Endothelial cell of umbilical vein (primary cell): ENCODE results near the gene BRCA1. TPM values are rescaled to one million over a fixed set of nuclear protein-coding genes. Genes with fewer than 3 reads are reported as not detected.
A peak's percentile ranks its signal among the peaks of the same experiment; 100 is the strongest.

Experiments used
- BruUV-seq: library from RNA; stranded (reverse); fragments of 400-500 nt; replicated peaks from 2 replicates; lab custom pipeline; 2021; lab: Mats Ljungman, UMichigan
- CTCF ChIA-PET: fragments of 300-600, 350-600 bp; sonication (Branson Sonifier 250); formaldehyde crosslinking; loops from one replicate; lab custom pipeline; 2021; ENCODE audit warnings: antibody characterized with exemption, inconsistent platforms; lab: Charles Lee
- POLR2A ChIA-PET: fragments of 300-600, 350-600 bp; sonication (Branson Sonifier 250); formaldehyde crosslinking; loops from one replicate; lab custom pipeline; 2021; ENCODE audit warnings: antibody characterized with exemption, inconsistent platforms; lab: Charles Lee
- DNase-seq: peaks from one replicate; pipeline ENCODE4 v3.0.0-alpha.2; 2011; ENCODE audit warnings: low read depth, low spot score
- FAIRE-seq: peaks from 2 replicates; lab custom pipeline; 2011; peaks lifted over from hg19 to GRCh38; lab: Jason Lieb, UNC
- H2AFZ ChIP-seq: 2 replicates; pipeline ENCODE4 v1.6.0; 2012; ENCODE audit warnings: low read depth, low read length, control low read depth, inconsistent platforms
- H3K27ac ChIP-seq: 2 replicates; pipeline ENCODE4 v1.5.1; 2011; ENCODE audit warnings: low read depth, mild to moderate bottlenecking, control low read depth, low read length, moderate library complexity; ENCODE audit not compliant: insufficient read depth
- H3K27me3 ChIP-seq, 2 experiments: 2 replicates each; pipeline versions ENCODE4 v1.6.0 to v1.6.1; 2011; ENCODE audit warnings: low read length in 2 of 2, mixed read lengths in 1 of 2; ENCODE audit not compliant: control insufficient read depth in 2 of 2, insufficient read depth in 2 of 2
- H3K36me3 ChIP-seq, 2 experiments: 2 replicates in 1 of 2; 3 replicates in 1 of 2; pipeline ENCODE4 v1.5.1; 2011; ENCODE audit warnings: low read length in 2 of 2, mild to moderate bottlenecking in 1 of 2, moderate library complexity in 1 of 2; ENCODE audit not compliant: control insufficient read depth in 2 of 2, insufficient read depth in 2 of 2; ENCODE audit errors: extremely low read depth in 1 of 2
- H3K4me1 ChIP-seq: 3 replicates; pipeline ENCODE4 v1.5.1; 2011; ENCODE audit warnings: mild to moderate bottlenecking, low read length; ENCODE audit not compliant: control insufficient read depth, insufficient read depth; ENCODE audit errors: extremely low read depth
- H3K4me2 ChIP-seq: 2 replicates; pipeline ENCODE4 v1.6.1; 2011; ENCODE audit warnings: low read length, control low read depth, mixed read lengths; ENCODE audit not compliant: insufficient read depth
- H3K4me3 ChIP-seq, 3 experiments: fragments of 200-600 bp in 1 of 3; sonication (generic), shearing (Covaris generic) in 1 of 3; replicated peaks in 1 of 3; 2 replicates each; pipeline ENCODE4 v1.5.1; 2011 to 2016; ENCODE audit warnings: control low read depth in 3 of 3, low read length in 3 of 3, mild to moderate bottlenecking in 2 of 3, inconsistent platforms in 1 of 3, low read depth in 1 of 3, moderate library complexity in 1 of 3; ENCODE audit not compliant: insufficient read depth in 1 of 3
- H3K79me2 ChIP-seq: 2 replicates; pipeline ENCODE4 v1.6.0; 2012; ENCODE audit warnings: low read length, inconsistent platforms; ENCODE audit not compliant: control insufficient read depth, insufficient read depth
- H3K9ac ChIP-seq: replicated peaks from 2 replicates; pipeline ENCODE3; 2011; ENCODE audit warnings: low read length, control low read depth; ENCODE audit not compliant: insufficient read depth; ENCODE audit errors: extremely low read depth
- H3K9me1 ChIP-seq: replicated peaks from 3 replicates; pipeline ENCODE4 v1.6.0; 2011; ENCODE audit warnings: mild to moderate bottlenecking, low read length; ENCODE audit not compliant: control insufficient read depth, insufficient read depth; ENCODE audit errors: extremely low read depth
- H3K9me3 ChIP-seq: replicated peaks from 2 replicates; pipeline ENCODE4 v1.5.1; 2012; ENCODE audit warnings: low read length, inconsistent platforms; ENCODE audit not compliant: control insufficient read depth, insufficient read depth
- H4K20me1 ChIP-seq: replicated peaks from 2 replicates; pipeline ENCODE3; 2011; ENCODE audit warnings: mild to moderate bottlenecking, low read length; ENCODE audit not compliant: control insufficient read depth, insufficient read depth; ENCODE audit errors: extremely low read depth
- CTCF ChIP-seq, 2 donors: IDR thresholded peaks; 1 replicate in 1 of 2; 2 replicates in 1 of 2; pipeline ENCODE4 v1.5.1; 2011; ENCODE audit warnings: low read length in 2 of 2, mild to moderate bottlenecking in 2 of 2, moderate library complexity in 2 of 2, control low read depth in 1 of 2, inconsistent platforms in 1 of 2, low read depth in 1 of 2; ENCODE audit not compliant: insufficient read depth in 1 of 2; ENCODE audit errors: extremely low read depth in 1 of 2
- EZH2 ChIP-seq: IDR thresholded peaks from 2 replicates; pipeline ENCODE4 v1.6.1; 2012; ENCODE audit warnings: borderline replicate concordance, low read depth, mild to moderate bottlenecking, moderate library complexity, low read length, inconsistent platforms; ENCODE audit not compliant: severe bottlenecking
- FOS ChIP-seq: IDR thresholded peaks from 2 replicates; pipeline ENCODE4 v1.6.1; 2011; ENCODE audit warnings: mild to moderate bottlenecking, low read length, moderate library complexity, borderline replicate concordance; ENCODE audit not compliant: insufficient read depth
- GATA2 ChIP-seq: IDR thresholded peaks from 2 replicates; pipeline ENCODE4 v1.7.0; 2011; ENCODE audit warnings: low read depth, mild to moderate bottlenecking, moderate library complexity, mixed read lengths, low read length; ENCODE audit not compliant: insufficient read length, insufficient read depth
- JUN ChIP-seq: IDR thresholded peaks from 2 replicates; pipeline ENCODE4 v1.6.1; 2011; ENCODE audit warnings: borderline replicate concordance, low read depth; ENCODE audit not compliant: insufficient read length, insufficient read depth
- MAX ChIP-seq: IDR thresholded peaks from 2 replicates; pipeline ENCODE4 v1.6.1; 2011; ENCODE audit not compliant: insufficient read depth, insufficient read length
- MYC ChIP-seq: IDR thresholded peaks from one replicate; pipeline ENCODE4 v1.6.1; 2011; ENCODE audit warnings: mild to moderate bottlenecking, low read depth, low read length
- POLR2A ChIP-seq: IDR thresholded peaks from 2 replicates; pipeline ENCODE4 v1.6.1; 2012; ENCODE audit warnings: low read depth, mild to moderate bottlenecking, control low read depth, low read length
- POLR2AphosphoS5 ChIP-seq: IDR thresholded peaks from 2 replicates; pipeline ENCODE4 v1.6.1; 2012; ENCODE audit warnings: low read depth, mild to moderate bottlenecking, control low read depth, low read length, moderate library complexity; ENCODE audit not compliant: insufficient read depth
- dilution Hi-C: fragments of 300-500 bp; cut with MboI; formaldehyde crosslinking; loops from one replicate; pipeline ENCODE4 v1.15.0; 2019; ENCODE audit warnings: low sequenced_read_pairs; ENCODE audit not compliant: extremely low pct_ligation_motif_present
- intact Hi-C: fragments of 100-400 bp; cut with micrococcal nuclease; formaldehyde crosslinking; loops from one replicate; pipeline ENCODE4 v1.10.0; 2022
- polyA plus RNA-seq, 4 experiments: library from polyadenylated mRNA; depleted of rRNA in 3 of 4; stranded (reverse) in 3 of 4; unstranded in 1 of 4; fragments of >200 nt; gene quantifications; 2 replicates each; pipeline versions ENCODE4 v1.2.1 to v1.2.3, GENCODE V29; 2011 to 2012; ENCODE audit warnings: missing spikeins in 1 of 4
- total RNA-seq: library from RNA; stranded (reverse); gene quantifications from 2 replicates; pipeline ENCODE4 v1.2.3, GENCODE V29; 2021

Gene BRCA1
- total and polyA plus RNA-seq, 2 donors (not counting 3 experiments of a cell fraction or from before 2014, with no cell fraction given): 14.3 to 29.0 TPM

- Histone ChIP-seq H3K4me2 (peak within 1 kb of the TSS; percentile 81), H3K9me3 (no peaks in the 10 kb centered on the region), H3K36me3 (peaks cover 7 to 16% of the 10 kb centered on the region in 2 experiments), H3K9ac (peak within 1 kb of the TSS; percentile 73), H3K79me2 (peaks cover 3% of the 10 kb centered on the region), H3K27ac (peak within 1 kb of the TSS; percentile 53), H3K4me1 (peaks cover 5% of the 10 kb centered on the region), H3K4me3 (peak within 1 kb of the TSS; percentile 65 to 77 (median 65)), H2AFZ (peak within 1 kb of the TSS; percentile 85), H3K9me1 (no peaks in the 10 kb centered on the region), H3K27me3 (no peaks in the 10 kb centered on the region), H4K20me1 (no peaks in the 10 kb centered on the region)
- FAIRE-seq (peak; percentile 86), DNase-seq (peak; percentile 90)
- ChIA-PET POLR2A (interaction anchor here (0.6 to 1.7 kb wide), 3 partner anchors 9 to 375 kb away, joined by 3 to 5 read pairs (median 4); partner anchors contain the start of gene RPL27), CTCF (interaction anchor here (0.6 to 2.8 kb wide), 7 partner anchors 9 to 332 kb away, joined by 3 to 23 read pairs (median 6); partner anchors contain the start of genes RPL27 and VAT1)
- BruUV-seq: TSS peak; percentile 10
- intact Hi-C loops (loop anchor here (2.0 kb wide), 1 partner anchor 14 kb away; no protein-coding TSS in a partner anchor), dilution Hi-C loops (no loop called here)
- TF ChIP-seq POLR2A: peak; percentile 61
- TF ChIP-seq POLR2AphosphoS5: peak; percentile 59
- TF ChIP-seq FOS: no peak
- no peak for TF ChIP-seq MYC
- no peak for TF ChIP-seq MAX
- no peak for TF ChIP-seq JUN
- TF ChIP-seq EZH2: no peak
- TF ChIP-seq GATA2: no peak
- peak; percentile 32 to 48 for TF ChIP-seq CTCF (IDR thresholded peaks at IDR 0.05; ENCODE audit: extremely low read depth in 1 of 2, insufficient read depth in 1 of 2, low read depth in 1 of 2, low read length in 2 of 2)
Observed at GRCh38 chr17:43006639-43007551, 118.3 kb downstream of the BRCA1 start, which contains the start of gene IFI35. IFI35 (plus strand) TSS chr17:43006784; CDS start chr17:43006948, 164 bp downstream.
